ENCODE results near the gene RPS6KB2.

Gene RPS6KB2

GRCh38 chr11:67482275-67482826 lies 54.1 kb downstream of the RPS6KB2 start:
- Histone ChIP-seq H3K36me3 (ENCODE audit: insufficient read depth, low read length) (no peaks in the 10 kb centered on the region), H3K4me3 (ENCODE audit: low read length) (peak overlapping the region; percentile 66), H3K9ac (ENCODE audit: low read depth, low read length) (no peak overlapping the region), H3K27ac (ENCODE audit: low read depth, low read length) (no peak overlapping the region), H3K4me1 (ENCODE audit: insufficient read depth, low read length) (no peaks in the 10 kb centered on the region), H3K9me3 (ENCODE audit: insufficient read depth, low read depth, low read length) (no peaks in the 10 kb centered on the region), H3K27me3 (ENCODE audit: insufficient read depth, low read length) (peaks cover 6% of the 10 kb centered on the region; the same call in 1 of the 2 replicates)
- WGBS: 84% methylated on average over 17 of the region's 19 CpGs

DNA sequence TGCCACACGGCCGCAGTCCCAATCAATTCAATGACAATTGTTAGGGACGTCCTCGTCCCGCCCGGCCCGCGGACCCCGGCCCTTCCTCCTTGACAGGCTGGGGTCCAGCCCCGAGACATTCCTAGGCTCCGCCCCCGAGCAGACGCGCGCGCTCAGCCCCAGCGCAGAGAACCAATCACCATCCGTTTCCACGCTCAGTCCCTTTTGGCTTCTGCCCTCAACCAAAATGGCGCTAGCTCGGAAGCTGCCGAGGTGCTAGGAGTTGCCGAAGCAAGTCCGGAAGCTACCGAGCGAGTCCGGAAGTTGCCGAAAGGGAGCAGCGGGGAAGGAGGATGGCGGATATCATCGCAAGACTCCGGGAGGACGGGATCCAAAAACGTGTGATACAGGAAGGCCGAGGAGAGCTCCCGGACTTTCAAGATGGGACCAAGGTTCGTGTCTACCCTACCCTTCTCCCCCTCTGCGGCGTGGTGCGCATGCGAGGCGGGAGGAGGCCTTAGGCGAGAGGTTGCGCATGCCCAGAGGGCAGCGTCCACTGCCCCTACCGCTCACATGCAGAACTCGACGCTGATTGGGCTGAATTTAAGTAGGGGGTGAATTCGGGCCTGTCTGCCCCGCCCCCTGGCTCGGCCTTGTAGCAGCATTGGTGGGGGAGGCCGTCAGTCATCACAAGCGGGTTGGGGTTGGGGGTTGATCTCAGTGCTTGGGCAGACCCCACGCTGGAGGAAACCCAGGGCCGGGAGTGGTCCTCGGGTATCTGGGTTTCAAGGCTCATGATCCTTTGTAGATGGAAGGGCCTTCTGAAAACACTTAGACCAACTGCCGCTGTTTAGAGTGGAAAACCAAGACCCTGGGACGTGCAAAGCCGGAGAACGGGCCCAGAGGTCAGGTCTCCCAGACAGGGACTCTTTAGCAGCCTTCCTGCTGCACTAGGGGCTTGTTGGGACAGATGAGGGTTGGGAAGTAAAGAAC lies 54.8 kb downstream of the RPS6KB2 start, which contains the start of gene AIP:
Gene AIP, plus strand, starts transcription at position 200 of the 972 bp plus-strand sequence. Its CDS starts 133 bp downstream, at position 333.
- 11% methylated on average over 60 of the region's 60 CpGs for WGBS

GRCh38 chr11:67483831-67484665 lies 55.8 kb downstream of the RPS6KB2 start:
- no peak overlapping the region for H3K27ac ChIP-seq (ENCODE audit: low read depth, low read length)
- 0 out of 2 replicates have a peak, but pooled peaks cover 2% of the 10 kb centered on the region for H3K36me3 ChIP-seq (ENCODE audit: insufficient read depth, low read length)
- peak overlapping the region; percentile 66; the same call in 1 of the 2 replicates for H3K4me3 ChIP-seq (ENCODE audit: low read length)
- H3K9ac ChIP-seq (ENCODE audit: low read depth, low read length): no peak overlapping the region
- WGBS: 93% methylated on average over 16 of the region's 16 CpGs
- no peaks in the 10 kb centered on the region for H3K4me1 ChIP-seq (ENCODE audit: insufficient read depth, low read length)
- peaks cover 6% of the 10 kb centered on the region; the same call in 1 of the 2 replicates for H3K27me3 ChIP-seq (ENCODE audit: insufficient read depth, low read length)
- no peaks in the 10 kb centered on the region for H3K9me3 ChIP-seq (ENCODE audit: insufficient read depth, low read depth, low read length)

More for the DNA sequence above, 54.8 kb downstream of the RPS6KB2 start, which contains the start of gene AIP:
- peak within 1 kb of the TSS; percentile 61 for H3K9ac ChIP-seq (ENCODE audit: low read depth, low read length)
- peak within 1 kb of the TSS; percentile 66 for H3K4me3 ChIP-seq (ENCODE audit: low read length)
- H3K36me3 ChIP-seq (ENCODE audit: insufficient read depth, low read length): 0 out of 2 replicates have a peak, but pooled peaks cover 2% of the 10 kb centered on the region
- H3K4me1 ChIP-seq (ENCODE audit: insufficient read depth, low read length): no peaks in the 10 kb centered on the region
- peak within 1 kb of the TSS; percentile 46; the same call in 1 of the 2 replicates for H3K27ac ChIP-seq (ENCODE audit: low read depth, low read length)
- H3K27me3 ChIP-seq (ENCODE audit: insufficient read depth, low read length): peaks cover 6% of the 10 kb centered on the region; the same call in 1 of the 2 replicates
- H3K9me3 ChIP-seq (ENCODE audit: insufficient read depth, low read depth, low read length): no peaks in the 10 kb centered on the region

GRCh38 chr11:67484847-67485311 lies 56.6 kb downstream of the RPS6KB2 start:
- 0 out of 2 replicates have a peak, but pooled peaks cover 5% of the 10 kb centered on the region for H3K36me3 ChIP-seq (ENCODE audit: insufficient read depth, low read length)
- 93% methylated on average over 11 of the region's 11 CpGs for WGBS
- no peaks in the 10 kb centered on the region for H3K9me3 ChIP-seq (ENCODE audit: insufficient read depth, low read depth, low read length)
- peaks cover 6% of the 10 kb centered on the region; the same call in 1 of the 2 replicates for H3K27me3 ChIP-seq (ENCODE audit: insufficient read depth, low read length)
- H3K9ac ChIP-seq (ENCODE audit: low read depth, low read length): no peak overlapping the region
- H3K4me3 ChIP-seq (ENCODE audit: low read length): no peak overlapping the region
- H3K4me1 ChIP-seq (ENCODE audit: insufficient read depth, low read length): no peaks in the 10 kb centered on the region
- no peak overlapping the region for H3K27ac ChIP-seq (ENCODE audit: low read depth, low read length)
